GM18909 (cell line): Measurements from ENCODE around the gene RAB3C.
"Not testable (repeated sequence)": the region's sequence is repeated elsewhere in the genome, so short reads cannot be mapped to it uniquely, and the experiment has no call there.

ENCODE experiments used
- ATAC-seq: cut with Tn5 transposase; IDR thresholded peaks from one replicate; pipeline ENCODE4 v1.9.1; 2021; ENCODE audit warnings: mild to moderate bottlenecking; ENCODE audit not compliant: unreplicated experiment, poor library complexity

The RAB3C gene

DNA sequence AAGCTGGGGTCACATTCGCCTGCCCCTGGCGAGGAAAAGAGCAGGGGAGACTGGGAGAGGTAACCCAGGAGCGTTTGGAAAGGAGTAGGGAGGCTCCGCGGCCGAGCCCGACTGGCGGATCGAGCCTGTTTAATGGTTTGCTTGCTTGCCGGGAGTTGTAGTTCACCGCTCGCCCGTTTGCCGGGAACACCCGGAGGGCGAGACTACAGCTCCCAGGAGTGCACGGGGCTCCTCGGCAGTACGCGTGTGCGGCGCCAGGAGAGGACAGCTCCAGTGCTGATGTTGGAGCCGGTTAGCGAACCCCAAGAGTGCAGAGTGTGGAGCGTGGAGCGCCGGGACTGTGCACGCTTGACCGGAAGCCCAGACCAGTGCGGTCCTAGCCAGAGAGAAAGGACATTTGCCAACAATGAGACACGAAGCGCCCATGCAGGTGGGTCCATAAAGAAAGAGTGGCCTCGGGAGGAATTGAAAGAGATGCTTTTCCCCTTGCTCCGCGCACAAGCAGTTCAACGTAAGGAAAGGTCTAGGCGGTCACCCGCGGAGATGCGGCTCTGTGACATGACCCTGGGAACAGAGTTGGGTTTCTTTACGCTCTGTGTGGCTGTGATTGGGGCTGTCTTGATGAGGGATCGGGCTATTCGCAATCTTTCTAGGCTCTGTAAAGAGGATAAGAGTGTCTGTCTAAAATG is at the start of gene RAB3C:
Gene RAB3C, plus strand, starts transcription at position 273 of the 689 bp plus-strand sequence. Its CDS starts 134 bp downstream, at position 407.
- peak; percentile 100 for ATAC-seq

DNA sequence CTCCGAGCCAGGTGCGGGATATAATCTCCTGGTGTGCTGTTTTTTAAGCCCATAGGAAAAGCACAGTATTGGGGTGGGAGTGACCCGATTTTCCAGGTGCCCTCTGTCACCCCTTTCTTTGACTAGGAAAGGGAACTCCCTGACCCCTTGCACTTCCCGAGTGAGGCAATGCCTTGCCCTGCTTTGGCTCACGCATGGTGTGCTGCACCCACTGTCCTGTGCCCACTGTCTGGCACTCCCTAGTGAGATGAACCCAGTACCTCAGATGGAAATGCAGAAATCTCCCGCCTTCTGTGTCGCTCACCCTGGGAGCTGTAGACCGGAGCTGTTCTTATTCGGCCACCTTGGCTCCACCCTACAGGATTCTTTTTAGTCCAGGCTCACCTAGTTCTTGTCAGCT is 40.9 kb upstream of the RAB3C start:
- ATAC-seq, result not testable (repeated sequence)

DNA sequence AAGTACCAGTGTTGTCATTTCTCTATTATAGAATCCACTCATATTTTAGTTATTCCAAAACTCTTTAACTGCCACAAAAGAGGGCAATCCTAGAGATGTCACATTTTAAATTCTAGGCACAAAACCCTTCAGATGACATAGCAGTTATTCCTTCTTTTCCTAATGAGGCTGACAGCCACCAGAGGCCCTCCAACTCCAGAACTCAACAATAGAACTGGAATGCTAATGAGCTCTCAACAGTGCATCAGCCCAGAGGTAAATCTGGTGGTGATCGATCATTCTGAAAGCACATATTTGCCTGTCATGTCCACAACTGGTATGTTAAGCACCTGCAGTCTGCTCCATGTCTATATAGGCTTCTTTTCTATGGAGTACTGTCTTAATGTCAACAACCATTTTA is 40.2 kb upstream of the RAB3C start:
- ATAC-seq, result no peak

DNA sequence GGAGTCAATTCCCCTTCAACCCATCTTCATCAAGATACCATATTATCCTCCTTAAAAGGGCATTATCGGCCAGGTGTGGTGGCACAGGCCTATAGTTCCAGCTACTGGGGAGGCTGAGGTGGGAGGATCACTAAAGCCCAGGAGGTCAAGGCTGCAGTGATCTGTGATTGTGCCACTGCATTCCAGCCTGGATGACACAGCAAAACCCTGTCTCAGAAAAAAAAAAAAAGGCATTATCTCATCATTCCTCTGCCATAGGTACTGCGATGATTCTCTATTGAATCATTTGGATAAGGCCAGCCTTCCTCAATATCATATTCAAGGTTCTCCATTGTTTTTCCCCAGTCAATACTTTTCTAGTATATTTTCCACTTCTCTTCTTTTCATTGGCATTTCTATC is 39.2 kb upstream of the RAB3C start:
- ATAC-seq, result no peak

DNA sequence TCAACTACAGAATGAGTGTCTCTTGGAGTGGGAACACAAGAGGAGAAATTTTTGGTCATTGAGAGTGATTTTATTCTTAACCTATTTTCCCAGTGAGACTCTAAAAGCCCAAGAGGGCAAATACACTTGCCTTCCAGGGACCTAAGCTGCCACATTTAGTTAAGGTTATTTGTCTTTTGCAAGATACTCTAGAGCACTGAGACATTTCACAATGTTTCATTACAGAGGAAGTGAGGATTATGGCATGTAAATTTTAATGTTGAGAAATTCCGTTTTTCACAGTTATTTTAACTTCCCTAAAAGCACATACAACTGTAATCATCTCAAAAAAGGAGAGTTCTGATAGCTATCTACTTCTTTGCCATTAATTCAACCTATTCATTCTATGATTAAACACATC is 38.7 kb upstream of the RAB3C start:
- no peak for ATAC-seq

DNA sequence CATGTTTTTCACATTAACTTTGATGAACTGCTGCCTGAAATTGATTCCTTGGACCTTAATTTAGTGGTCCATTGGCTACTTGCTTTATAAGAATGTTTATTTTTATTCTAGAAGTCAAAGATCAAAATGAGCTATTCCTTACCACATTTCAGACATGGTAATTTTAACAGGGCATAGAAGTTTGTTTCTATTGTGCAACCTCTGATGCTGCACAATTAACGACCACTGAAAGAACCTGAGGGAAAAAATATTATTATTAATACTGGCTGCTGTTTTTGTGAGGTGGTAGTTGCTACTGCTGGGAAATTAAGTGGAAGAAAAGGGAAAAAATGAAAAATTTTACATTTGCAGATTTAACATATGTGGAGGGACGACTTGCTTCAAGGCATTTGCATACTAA is 37.9 kb upstream of the RAB3C start:
- ATAC-seq, result no peak

- peak; percentile 100 for ATAC-seq
Observed at GRCh38 chr5:58545912-58546311, 37.0 kb upstream of the RAB3C start.

DNA sequence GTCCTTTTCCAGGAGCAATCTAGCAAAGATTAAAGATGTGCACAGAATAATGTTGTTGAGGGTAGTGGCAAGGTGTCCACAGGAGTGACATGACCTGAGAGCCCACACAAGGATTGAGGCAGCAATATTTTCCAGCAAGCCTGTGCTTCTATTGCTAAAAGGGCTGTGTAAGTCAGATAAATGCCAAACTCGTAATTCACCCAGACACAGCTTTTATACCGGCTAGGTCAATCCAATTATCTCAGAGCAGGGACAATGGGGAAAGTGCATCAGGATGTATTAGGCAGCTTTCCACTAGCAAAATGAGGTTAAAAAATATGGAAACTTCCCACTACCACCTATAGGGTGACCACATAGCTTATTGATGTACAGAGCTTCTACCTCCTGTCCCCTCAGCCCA is 34.8 kb upstream of the RAB3C start:
- no peak for ATAC-seq

GRCh38 chr5:58551492-58551891 is 31.4 kb upstream of the RAB3C start:
- no peak for ATAC-seq

DNA sequence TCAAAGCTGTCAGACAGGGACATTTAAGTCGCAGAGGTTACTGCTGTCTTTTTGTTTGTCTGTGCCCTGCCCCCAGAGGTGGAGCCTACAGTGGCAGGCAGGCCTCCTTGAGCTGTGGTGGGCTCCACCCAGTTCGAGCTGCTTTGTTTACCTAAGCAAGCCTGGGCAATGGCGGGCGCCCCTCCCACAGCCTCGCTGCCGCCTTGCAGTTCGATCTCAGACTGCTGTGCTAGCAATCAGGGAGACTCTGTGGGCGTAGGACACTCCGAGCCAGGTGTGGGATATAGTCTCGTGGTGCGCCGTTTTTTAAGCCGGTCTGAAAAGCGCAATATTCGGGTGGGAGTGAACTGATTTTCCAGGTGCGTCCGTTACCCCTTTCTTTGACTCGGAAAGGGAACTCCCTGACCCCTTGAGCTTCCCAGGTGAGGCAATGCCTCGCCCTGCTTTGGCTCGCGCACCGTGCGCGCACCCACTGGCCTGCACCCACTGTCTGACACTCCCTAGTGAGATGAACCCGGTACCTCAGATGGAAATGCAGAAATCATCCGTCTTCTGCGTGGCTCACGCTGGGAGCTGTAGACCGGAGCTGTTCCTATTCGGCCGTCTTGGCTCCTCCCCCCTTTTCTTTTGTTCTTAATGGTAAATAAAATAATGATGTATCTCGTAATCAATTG is 25.1 kb upstream of the RAB3C start:
- not testable (repeated sequence) for ATAC-seq

DNA sequence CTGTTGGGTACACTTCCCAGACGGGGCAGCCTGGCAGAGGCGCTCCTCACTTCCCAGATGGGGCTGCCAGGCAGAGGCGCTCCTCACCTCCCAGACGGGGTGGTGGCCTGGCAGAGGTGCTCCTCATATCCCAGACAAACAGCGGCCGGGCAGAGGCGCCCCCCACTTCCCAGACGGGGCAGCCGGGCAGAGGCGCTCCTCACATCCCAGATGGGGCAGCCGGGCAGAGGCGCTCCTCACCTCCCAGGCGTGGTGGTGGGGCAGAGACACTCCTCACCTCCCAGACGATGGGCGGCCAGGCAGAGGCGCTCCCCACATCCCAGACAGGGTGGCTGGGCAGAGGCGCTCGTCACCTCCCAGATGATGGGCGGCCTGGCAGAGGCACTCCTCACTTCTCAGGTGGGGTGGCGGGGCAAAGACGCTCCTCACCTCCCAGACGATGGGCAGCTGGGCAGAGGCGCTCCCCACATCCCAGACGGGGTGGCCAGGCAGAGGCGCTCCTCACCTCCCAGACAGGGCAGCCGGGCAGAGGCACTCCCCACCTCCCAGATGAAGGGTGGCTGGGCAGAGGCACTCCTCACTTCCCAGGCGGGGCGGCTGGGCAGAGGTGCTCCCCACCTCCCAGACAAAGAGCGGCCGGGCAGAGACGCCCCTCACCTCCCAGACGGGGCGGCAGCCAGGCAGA is 19.7 kb upstream of the RAB3C start:
- ATAC-seq, result not testable (repeated sequence)

DNA sequence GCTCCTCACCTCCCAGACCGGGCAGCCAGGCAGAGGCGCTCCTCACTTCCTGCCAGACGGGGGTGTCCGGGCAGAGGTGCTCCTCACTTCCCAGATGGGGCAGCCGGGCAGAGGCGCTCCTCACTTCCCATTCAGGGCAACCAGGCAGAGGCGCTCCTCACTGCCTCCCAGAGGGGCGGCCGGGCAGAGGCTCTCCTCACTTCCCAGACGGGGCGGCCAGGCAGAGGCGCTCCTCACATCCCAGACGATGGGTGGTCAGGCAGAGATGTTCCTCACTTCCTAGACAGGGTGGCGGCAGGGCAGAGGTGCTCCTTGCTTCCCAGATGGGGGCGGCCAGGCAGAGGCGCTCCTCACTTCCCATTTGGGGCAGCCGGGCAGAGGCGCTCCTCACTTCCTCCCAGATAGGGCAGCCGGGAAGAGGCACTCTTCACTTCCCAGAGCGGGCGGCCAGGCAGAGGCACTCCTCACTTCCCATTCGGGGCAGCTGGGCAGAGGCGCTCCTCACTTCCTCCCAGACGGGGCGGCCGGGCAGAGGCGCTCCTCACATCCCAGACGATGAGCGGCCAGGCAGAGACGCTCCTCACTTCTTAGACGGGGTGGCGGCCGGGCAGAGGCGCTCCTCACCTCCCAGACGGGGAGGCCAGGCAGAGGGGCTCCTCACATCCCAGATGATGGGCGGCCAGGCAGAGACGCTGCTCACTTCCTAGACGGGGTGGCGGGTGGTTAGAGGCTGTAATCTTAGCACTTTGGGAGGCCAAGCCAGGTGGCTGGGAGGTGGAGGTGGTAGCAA is 18.6 kb upstream of the RAB3C start:
- ATAC-seq, result not testable (repeated sequence)

- ATAC-seq, result no peak
Observed at GRCh38 chr5:58565033-58565432, 17.8 kb upstream of the RAB3C start.

DNA sequence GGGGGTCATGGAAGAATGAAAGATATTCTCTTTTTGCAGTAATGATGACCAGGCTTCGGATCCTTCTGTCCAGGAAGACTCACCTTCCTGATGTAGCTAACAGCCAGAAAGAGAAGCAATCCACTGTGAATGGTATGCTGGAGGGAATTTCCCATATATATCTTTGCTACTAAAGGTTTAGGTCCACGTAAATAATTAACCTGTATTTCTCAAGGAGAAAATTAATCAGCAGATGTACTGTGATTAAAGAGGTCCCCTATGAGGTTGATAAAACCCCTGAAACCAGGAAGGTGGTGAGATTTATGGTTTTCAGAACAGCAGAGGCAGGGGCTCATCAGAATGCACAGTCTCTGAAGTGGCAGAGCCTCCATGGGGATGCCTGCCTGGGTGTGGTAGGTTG is 11.4 kb upstream of the RAB3C start:
- no peak for ATAC-seq

- not testable (repeated sequence) for ATAC-seq
Observed at GRCh38 chr5:58572973-58573372, 9.9 kb upstream of the RAB3C start.

DNA sequence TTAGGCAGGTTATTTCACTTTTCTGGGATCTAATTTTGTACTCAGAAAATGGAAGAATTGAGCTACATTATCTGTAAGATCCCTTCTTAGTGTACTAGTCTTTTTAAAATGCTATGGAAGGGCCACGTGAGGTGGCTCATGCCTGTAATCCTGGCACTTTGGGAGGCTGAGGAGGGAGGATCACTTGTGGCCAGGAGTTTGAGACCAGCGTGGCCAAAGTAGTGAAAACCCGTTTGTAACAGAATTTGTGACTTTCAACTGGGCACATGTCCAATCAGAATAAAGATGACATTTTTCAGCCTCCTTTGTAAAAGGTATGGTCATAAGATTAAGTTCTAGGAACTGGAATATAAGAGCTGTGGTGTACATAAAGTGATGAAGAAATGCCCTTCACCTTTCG is 3.1 kb upstream of the RAB3C start:
- ATAC-seq, result no peak

- ATAC-seq, result peak; percentile 28
Observed at GRCh38 chr5:58582019-58582802, 664 bp upstream of the RAB3C start.

DNA sequence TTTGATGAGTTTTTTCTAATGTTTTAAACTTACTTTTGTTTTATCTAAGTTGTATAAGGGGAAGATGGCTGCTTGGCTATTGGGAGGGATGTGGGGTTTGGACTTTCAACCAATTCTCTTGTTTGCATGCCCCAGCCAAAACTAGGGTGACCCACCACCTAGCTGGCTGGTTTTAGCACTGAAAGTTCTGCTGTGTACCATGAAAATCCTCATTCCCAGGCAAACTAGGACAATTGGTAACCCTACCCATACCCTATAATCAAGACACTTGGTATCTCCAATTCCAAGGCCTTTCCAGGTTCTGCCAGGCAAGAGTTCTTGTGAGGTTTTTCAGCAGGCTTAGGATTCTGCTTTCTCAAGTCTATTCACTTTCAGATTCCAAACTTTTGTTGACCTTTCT is 13.1 kb downstream of the RAB3C start:
- ATAC-seq, result no peak

- no peak for ATAC-seq
Observed at GRCh38 chr5:58598440-58598839, 15.6 kb downstream of the RAB3C start.

- ATAC-seq, result no peak
Observed at GRCh38 chr5:58599217-58599616, 16.3 kb downstream of the RAB3C start.
